HG03103 (cell line): ENCODE results near the gene FUCA2.
"Not testable (repeated sequence)": the region's sequence is repeated elsewhere in the genome, so short reads cannot be mapped to it uniquely, and the experiment has no call there.

Source experiments
- ATAC-seq: cut with Tn5 transposase; IDR thresholded peaks from one replicate; pipeline ENCODE4 v1.9.1; 2021; ENCODE audit warnings: low read depth; ENCODE audit not compliant: unreplicated experiment

The FUCA2 gene

DNA sequence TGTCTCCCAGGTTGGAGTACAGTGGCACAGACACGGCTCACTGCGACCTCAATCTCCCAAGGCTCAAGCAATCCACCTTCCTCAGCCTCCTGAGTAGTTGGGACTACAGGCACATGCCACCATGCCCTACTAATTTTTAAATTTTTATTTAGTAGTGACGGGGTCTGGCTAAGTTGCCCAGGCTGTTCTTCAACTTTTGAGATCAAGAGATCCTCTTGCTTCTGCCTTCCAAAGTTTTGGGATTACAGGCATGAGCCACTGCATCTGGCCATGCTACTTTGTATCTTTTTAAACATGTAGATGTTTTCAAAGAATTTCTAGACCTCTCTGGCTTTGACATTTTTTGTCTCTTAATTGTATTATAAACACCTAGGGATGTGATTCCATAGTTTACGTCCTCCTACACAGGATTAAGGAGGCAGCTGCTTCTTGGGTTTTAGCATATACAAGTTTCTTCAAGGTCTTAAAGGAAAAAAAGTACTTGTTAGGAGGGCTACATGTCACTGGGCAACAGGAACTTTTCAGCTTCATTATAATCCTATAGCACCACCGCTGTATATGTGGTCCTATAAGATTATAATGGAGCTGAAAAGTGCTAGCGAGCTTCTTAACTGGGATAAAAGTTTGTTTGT is 62.3 kb downstream of the FUCA2 start:
- no peak for ATAC-seq

GRCh38 chr6:143447865-143448264 is 63.7 kb downstream of the FUCA2 start:
- not testable (repeated sequence) for ATAC-seq
